RWPE1 (cell line): ENCODE measurements around the gene MTG2.

Source experiments
- CTCF ChIA-PET: fragments of 350-600 bp; sonication (Branson Sonifier 250); formaldehyde crosslinking; extraction: SDS; loops from one replicate; lab custom pipeline; 2021; lab: Yijun Ruan, JAX
- POLR2A ChIA-PET: fragments of 400-600 bp; formaldehyde crosslinking; extraction: SDS; loops from one replicate; lab custom pipeline; 2020; ENCODE audit warnings: antibody characterized with exemption; ENCODE audit not compliant: low non-redundant PET; lab: Yijun Ruan, JAX
- DNase-seq: peaks from one replicate; pipeline ENCODE4 v3.0.0; 2012; ENCODE audit warnings: low spot score
- H3K27ac ChIP-seq: fragments of 450-650 bp; 2 replicates; pipeline ENCODE4 v1.5.1; 2017
- CTCF ChIP-seq: fragments of 450-650 bp; conservative IDR thresholded peaks from 2 replicates; pipeline ENCODE4 v1.5.1; 2017; ENCODE audit warnings: low read depth, mild to moderate bottlenecking

MTG2 gene

GRCh38 chr20:62198931-62199330 is 16.1 kb downstream of the MTG2 start:
- CTCF ChIA-PET: interaction anchor here (0.5 to 1.0 kb wide), 2 partner anchors 11 to 643 kb away, joined by 3 to 4 read pairs; no protein-coding TSS in a partner anchor
- no peak for TF ChIP-seq CTCF
- POLR2A ChIA-PET: no interaction called here

GRCh38 chr20:62200491-62201172 is 17.8 kb downstream of the MTG2 start:
- DNase-seq: no peak
- ChIA-PET CTCF (interaction anchor here (0.8 kb wide), 1 partner anchor 94 kb away, joined by 3 read pairs; no protein-coding TSS in a partner anchor), POLR2A (no interaction called here)
- 0 out of 2 replicates have a peak overlapping the region, but pooled peaks have one; percentile 61 for H3K27ac ChIP-seq
- TF ChIP-seq CTCF: no peak

More at GRCh38 chr20:62198931-62199330, 16.1 kb downstream of the MTG2 start:
- H3K27ac ChIP-seq: no peak overlapping the region
- DNase-seq: no peak

- ChIA-PET CTCF (interaction anchor here (0.8 kb wide), 1 partner anchor 95 kb away, joined by 3 read pairs; no protein-coding TSS in a partner anchor), POLR2A (no interaction called here)
- DNase-seq: no peak
- peak overlapping the region; percentile 61; the same call in 1 of the 2 replicates for H3K27ac ChIP-seq
- TF ChIP-seq CTCF: no peak
These were observed 18.6 kb downstream of the MTG2 start for GRCh38 chr20:62201173-62202082.

- H3K27ac ChIP-seq: peak overlapping the region; percentile 61; the same call in 1 of the 2 replicates
- ChIA-PET POLR2A (no interaction called here), CTCF (no interaction called here)
- no peak for TF ChIP-seq CTCF
- no peak for DNase-seq
These were observed 19.2 kb downstream of the MTG2 start for GRCh38 chr20:62202083-62202395.

GRCh38 chr20:62202676-62203377 is 20.0 kb downstream of the MTG2 start:
- POLR2A ChIA-PET: interaction anchor here (0.6 kb wide), 1 partner anchor 15 kb away, joined by 13 read pairs; no protein-coding TSS in a partner anchor
- no peak for DNase-seq
- CTCF ChIA-PET: interaction anchor here (0.6 kb wide), 1 partner anchor 1947 kb away, joined by 3 read pairs; no protein-coding TSS in a partner anchor
- TF ChIP-seq CTCF: no peak
- peak overlapping the region; percentile 61 for H3K27ac ChIP-seq
